OCI-LY7 (cell line): ENCODE results near the gene CUX1.

Source experiments
- EZH2phosphoT487 ChIP-seq: fragments of 200-600 bp; sonication (generic); IDR thresholded peaks from 2 replicates; pipeline ENCODE4 v1.6.1; 2018; ENCODE audit warnings: low read depth, borderline replicate concordance, mild to moderate bottlenecking, mixed run types, antibody characterized with exemption, low read length, moderate library complexity, mixed read lengths
- TF ChIP-seq, protein P1 (sequence below): fragments of 200-600 bp; sonication (generic); conservative IDR thresholded peaks from 2 replicates; pipeline ENCODE4 v1.5.1; 2014; ENCODE audit warnings: mild to moderate bottlenecking, antibody characterized with exemption, low read length, moderate library complexity, mixed read lengths

GRCh38 chr7:101814081-101814990, 3.1 kb upstream of the CUX1 start:
- TF ChIP-seq, protein P1, sequence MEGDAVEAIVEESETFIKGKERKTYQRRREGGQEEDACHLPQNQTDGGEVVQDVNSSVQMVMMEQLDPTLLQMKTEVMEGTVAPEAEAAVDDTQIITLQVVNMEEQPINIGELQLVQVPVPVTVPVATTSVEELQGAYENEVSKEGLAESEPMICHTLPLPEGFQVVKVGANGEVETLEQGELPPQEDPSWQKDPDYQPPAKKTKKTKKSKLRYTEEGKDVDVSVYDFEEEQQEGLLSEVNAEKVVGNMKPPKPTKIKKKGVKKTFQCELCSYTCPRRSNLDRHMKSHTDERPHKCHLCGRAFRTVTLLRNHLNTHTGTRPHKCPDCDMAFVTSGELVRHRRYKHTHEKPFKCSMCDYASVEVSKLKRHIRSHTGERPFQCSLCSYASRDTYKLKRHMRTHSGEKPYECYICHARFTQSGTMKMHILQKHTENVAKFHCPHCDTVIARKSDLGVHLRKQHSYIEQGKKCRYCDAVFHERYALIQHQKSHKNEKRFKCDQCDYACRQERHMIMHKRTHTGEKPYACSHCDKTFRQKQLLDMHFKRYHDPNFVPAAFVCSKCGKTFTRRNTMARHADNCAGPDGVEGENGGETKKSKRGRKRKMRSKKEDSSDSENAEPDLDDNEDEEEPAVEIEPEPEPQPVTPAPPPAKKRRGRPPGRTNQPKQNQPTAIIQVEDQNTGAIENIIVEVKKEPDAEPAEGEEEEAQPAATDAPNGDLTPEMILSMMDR, result peak; percentile 73
- no peak for TF ChIP-seq EZH2phosphoT487
